GM15510 (cell line): ENCODE results near the gene JOSD1.

Source experiments
- POLR2A ChIP-seq: IDR thresholded peaks from 3 replicates; pipeline ENCODE4 v1.6.1; 2011; ENCODE audit warnings: borderline replicate concordance; ENCODE audit not compliant: insufficient read length; ENCODE audit errors: extremely low read depth

Gene JOSD1

GRCh38 chr22:38725900-38726655 lies 25.3 kb upstream of the JOSD1 start:
- no peak for TF ChIP-seq POLR2A

GRCh38 chr22:38724926-38725571 lies 24.3 kb upstream of the JOSD1 start:
- no peak for TF ChIP-seq POLR2A

- no peak for TF ChIP-seq POLR2A
Measured at GRCh38 chr22:38724176-38724575, 23.4 kb upstream of the JOSD1 start.

- TF ChIP-seq POLR2A: no peak
Measured at GRCh38 chr22:38721551-38721950, 20.8 kb upstream of the JOSD1 start.

- TF ChIP-seq POLR2A: no peak
Measured at GRCh38 chr22:38720350-38720749, 19.6 kb upstream of the JOSD1 start.

- TF ChIP-seq POLR2A: no peak
Measured at GRCh38 chr22:38719196-38719595, 18.5 kb upstream of the JOSD1 start.

GRCh38 chr22:38718414-38718813 lies 17.7 kb upstream of the JOSD1 start:
- no peak for TF ChIP-seq POLR2A

GRCh38 chr22:38717244-38717643 lies 16.5 kb upstream of the JOSD1 start:
- no peak for TF ChIP-seq POLR2A

- TF ChIP-seq POLR2A: no peak
Measured at GRCh38 chr22:38716826-38717225, 16.1 kb upstream of the JOSD1 start.

GRCh38 chr22:38716271-38716670 lies 15.5 kb upstream of the JOSD1 start:
- TF ChIP-seq POLR2A: no peak

GRCh38 chr22:38715852-38716251 lies 15.1 kb upstream of the JOSD1 start:
- TF ChIP-seq POLR2A: no peak

GRCh38 chr22:38715176-38715764 lies 14.5 kb upstream of the JOSD1 start:
- no peak for TF ChIP-seq POLR2A

GRCh38 chr22:38713921-38714320 lies 13.2 kb upstream of the JOSD1 start:
- no peak for TF ChIP-seq POLR2A

- no peak for TF ChIP-seq POLR2A
Measured at GRCh38 chr22:38712486-38713207, 11.9 kb upstream of the JOSD1 start.

GRCh38 chr22:38710866-38711265 lies 10.1 kb upstream of the JOSD1 start:
- no peak for TF ChIP-seq POLR2A

- TF ChIP-seq POLR2A: no peak
Measured at GRCh38 chr22:38710351-38710750, 9.6 kb upstream of the JOSD1 start.

GRCh38 chr22:38709306-38709705 lies 8.6 kb upstream of the JOSD1 start:
- no peak for TF ChIP-seq POLR2A
